Ovary (tissue), 3 donors: ENCODE data around the gene NUAK1.

ENCODE experiments used
- CTCF ChIP-seq, 3 donors: fragments of 450-650 bp in 2 of 3; fragments of 200-600 bp in 1 of 3; IDR thresholded peaks; one replicate each; pipeline versions ENCODE4 v1.5.1 to v1.8.0; 2016 to 2022; ENCODE audit warnings: antibody characterized with exemption in 3 of 3, mild to moderate bottlenecking in 1 of 3
- POLR2A ChIP-seq: fragments of 450-650 bp; IDR thresholded peaks from one replicate; pipeline ENCODE4 v1.6.1; 2017; ENCODE audit warnings: antibody characterized with exemption, mild to moderate bottlenecking, moderate library complexity
- donor health status: DM: no; HTN: no; CAD: no.

- TF ChIP-seq CTCF (IDR thresholded peaks at IDR 0.05) (no peak), POLR2A (no peak)
Measured at GRCh38 chr12:106082216-106083175, 56.3 kb downstream of the NUAK1 start.
